ENCODE measurements around the gene CSK.

- TF ChIP-seq CTCF (conservative IDR thresholded peaks at IDR 0.05), result no peak
- TF ChIP-seq ZFX (IDR thresholded peaks at IDR 0.05), result no peak
Measured at GRCh38 chr15:74843445-74843828, 61.6 kb downstream of the CSK start.
